Nephron progenitor cell (in vitro differentiated cells): ENCODE results near the gene URB1.
A peak's percentile ranks its signal among the peaks of the same experiment; 100 is the strongest.
"Not testable (repeated sequence)": the region's sequence is repeated elsewhere in the genome, so short reads cannot be mapped to it uniquely, and the experiment has no call there.

ENCODE experiments used
- DNase-seq: peaks from one replicate; pipeline ENCODE4 v3.0.0; 2021
- H3K27ac Mint-ChIP-seq: 2 replicates; pipeline ENCODE4 v1.8.0; 2021; ENCODE audit warnings: mild to moderate bottlenecking, moderate library complexity, mixed read lengths
- H3K27me3 Mint-ChIP-seq: 2 replicates; pipeline ENCODE4 v1.8.0; 2021; ENCODE audit warnings: mild to moderate bottlenecking, low read depth, mixed read lengths; ENCODE audit not compliant: poor library complexity
- H3K36me3 Mint-ChIP-seq: 2 replicates; pipeline ENCODE4 v1.8.0; 2021; ENCODE audit warnings: low read depth, mixed read lengths
- H3K4me1 Mint-ChIP-seq: 2 replicates; pipeline ENCODE4 v1.8.0; 2021; ENCODE audit warnings: mixed read lengths
- H3K4me3 Mint-ChIP-seq: 2 replicates; pipeline ENCODE4 v1.8.0; 2021; ENCODE audit warnings: mild to moderate bottlenecking, moderate library complexity, mixed read lengths
- H3K9me3 Mint-ChIP-seq: 2 replicates; pipeline ENCODE4 v1.8.0; 2021; ENCODE audit warnings: mild to moderate bottlenecking, moderate library complexity, mixed read lengths
- TF ChIP-seq, protein P1 (sequence below): fragments of 200-600 bp; sonication (generic); IDR thresholded peaks from 2 replicates; pipeline ENCODE4 v1.5.0; 2021; ENCODE audit warnings: antibody characterized with exemption

Gene URB1

DNA sequence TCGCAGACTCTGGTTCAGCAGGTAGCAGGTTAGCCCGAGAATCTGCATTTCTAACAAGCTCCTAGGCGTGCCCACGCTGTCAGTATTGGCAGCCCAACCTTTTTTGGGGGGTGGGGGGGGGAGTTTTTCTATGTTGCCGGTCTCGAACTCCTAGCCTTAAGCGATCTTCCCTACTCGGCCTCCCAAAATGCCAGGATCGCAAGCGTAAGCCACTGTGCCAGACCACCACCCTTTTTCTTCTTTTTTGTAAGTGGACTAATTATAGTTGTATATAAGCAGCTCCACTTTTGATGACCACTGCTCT lies 113.5 kb downstream of the URB1 start:
- Mint-ChIP-seq H3K36me3 (peaks cover 31% of the 10 kb centered on the region), H3K9me3 (no peaks in the 10 kb centered on the region), H3K27ac (peak overlapping the region; percentile 100), H3K27me3 (peaks cover 7% of the 10 kb centered on the region), H3K4me1 (peaks cover 35% of the 10 kb centered on the region), H3K4me3 (peak overlapping the region; percentile 100)
- no peak for DNase-seq
- TF ChIP-seq, protein P1, sequence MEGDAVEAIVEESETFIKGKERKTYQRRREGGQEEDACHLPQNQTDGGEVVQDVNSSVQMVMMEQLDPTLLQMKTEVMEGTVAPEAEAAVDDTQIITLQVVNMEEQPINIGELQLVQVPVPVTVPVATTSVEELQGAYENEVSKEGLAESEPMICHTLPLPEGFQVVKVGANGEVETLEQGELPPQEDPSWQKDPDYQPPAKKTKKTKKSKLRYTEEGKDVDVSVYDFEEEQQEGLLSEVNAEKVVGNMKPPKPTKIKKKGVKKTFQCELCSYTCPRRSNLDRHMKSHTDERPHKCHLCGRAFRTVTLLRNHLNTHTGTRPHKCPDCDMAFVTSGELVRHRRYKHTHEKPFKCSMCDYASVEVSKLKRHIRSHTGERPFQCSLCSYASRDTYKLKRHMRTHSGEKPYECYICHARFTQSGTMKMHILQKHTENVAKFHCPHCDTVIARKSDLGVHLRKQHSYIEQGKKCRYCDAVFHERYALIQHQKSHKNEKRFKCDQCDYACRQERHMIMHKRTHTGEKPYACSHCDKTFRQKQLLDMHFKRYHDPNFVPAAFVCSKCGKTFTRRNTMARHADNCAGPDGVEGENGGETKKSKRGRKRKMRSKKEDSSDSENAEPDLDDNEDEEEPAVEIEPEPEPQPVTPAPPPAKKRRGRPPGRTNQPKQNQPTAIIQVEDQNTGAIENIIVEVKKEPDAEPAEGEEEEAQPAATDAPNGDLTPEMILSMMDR: no peak

DNA sequence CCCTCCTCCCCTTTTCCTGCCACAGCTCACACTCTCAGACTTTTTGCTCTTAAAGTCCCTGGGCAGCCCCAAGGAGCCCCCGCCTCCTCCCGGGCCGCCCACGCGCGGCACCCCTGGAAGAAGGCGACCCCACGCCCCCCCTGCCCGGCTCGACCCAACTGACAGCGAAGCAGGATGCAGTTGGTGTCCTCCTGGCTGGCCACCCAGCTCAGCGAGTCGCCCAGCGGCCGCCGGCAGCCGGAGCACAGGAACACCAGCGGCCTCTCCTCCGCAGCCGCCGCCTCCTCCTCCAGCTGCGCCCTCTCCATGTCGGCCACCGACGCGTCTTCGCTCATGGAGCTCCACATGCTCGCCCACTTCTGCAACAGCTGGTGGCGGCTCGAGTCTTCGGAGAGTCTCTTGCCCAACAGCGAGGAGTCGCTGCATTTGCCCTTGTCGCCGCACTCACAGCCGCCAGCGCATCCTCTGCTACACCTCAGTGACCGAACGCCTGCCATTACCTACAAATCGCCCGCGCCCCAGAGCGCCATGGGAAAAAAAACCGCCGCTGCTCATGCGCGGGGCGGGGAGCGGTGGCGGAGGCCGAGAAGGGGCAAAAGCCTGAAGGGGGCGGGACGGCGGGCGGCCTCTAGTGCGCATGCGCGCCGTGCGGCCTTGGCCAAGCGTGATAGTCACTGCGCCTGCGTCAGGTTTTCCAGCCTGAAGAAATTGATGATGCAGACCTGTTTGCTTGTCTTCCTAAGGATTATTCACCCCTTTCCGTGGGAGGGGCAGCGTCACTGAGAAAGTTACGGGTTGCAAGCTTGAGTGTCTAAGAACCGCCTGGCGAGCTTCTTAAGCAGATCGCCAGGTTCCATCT lies 114.1 kb downstream of the URB1 start, which contains the start of gene MIS18A:
MIS18A (minus strand) TSS at position 532 of the 859 bp plus-strand sequence; CDS start at position 497, 35 bp downstream.
- Mint-ChIP-seq H3K27me3 (peaks cover 7% of the 10 kb centered on the region), H3K4me1 (peaks cover 35% of the 10 kb centered on the region), H3K36me3 (peaks cover 26% of the 10 kb centered on the region), H3K9me3 (no peaks in the 10 kb centered on the region), H3K4me3 (peak within 1 kb of the TSS; percentile 100), H3K27ac (peak within 1 kb of the TSS; percentile 100)
- TF ChIP-seq, protein P1: no peak
- peak; percentile 99 for DNase-seq

DNA sequence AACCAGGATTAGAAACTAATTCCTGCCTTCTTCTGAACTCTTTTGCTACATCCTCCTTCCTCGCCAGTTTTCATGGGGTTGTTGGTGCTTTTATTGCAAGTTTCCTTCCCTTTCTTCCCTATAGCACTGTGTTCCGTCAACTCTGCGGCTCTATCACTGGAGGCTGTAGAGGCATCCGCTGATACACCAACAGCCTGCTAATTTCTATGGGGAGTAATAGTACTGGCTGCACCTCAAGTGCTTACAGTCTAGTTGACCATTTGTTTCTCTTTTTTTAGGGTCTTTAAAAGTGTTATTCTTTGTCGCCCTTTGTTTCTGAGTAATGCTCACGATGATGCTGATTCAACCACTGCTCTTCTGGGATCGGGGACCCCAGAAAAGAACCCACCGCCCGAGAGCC lies 114.7 kb downstream of the URB1 start:
- no peak for DNase-seq
- H3K27ac Mint-ChIP-seq: peak overlapping the region; percentile 81
- H3K9me3 Mint-ChIP-seq: no peaks in the 10 kb centered on the region
- H3K4me3 Mint-ChIP-seq: peak overlapping the region; percentile 100
- peaks cover 35% of the 10 kb centered on the region for H3K4me1 Mint-ChIP-seq
- peaks cover 7% of the 10 kb centered on the region for H3K27me3 Mint-ChIP-seq
- peaks cover 25% of the 10 kb centered on the region for H3K36me3 Mint-ChIP-seq
- TF ChIP-seq, protein P1: no peak

DNA sequence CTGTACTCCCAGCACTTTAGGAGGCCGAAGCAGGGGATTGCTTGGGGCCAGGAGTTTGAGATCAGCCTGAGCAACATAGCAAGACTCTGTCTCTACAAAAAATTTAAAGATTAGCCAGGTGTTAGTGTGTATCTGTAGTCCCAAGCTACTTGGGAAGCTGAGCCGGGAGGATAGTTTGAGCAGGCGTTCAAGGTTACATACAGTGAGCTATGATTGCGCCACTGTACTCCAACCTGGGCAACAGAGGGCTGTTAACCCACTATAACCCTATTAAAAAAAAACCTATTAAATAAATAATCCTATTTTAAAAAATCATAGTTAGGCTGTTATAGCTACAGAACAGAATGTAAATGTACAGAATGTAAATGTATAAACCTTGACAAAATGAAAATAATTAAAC lies 116.1 kb downstream of the URB1 start:
- Mint-ChIP-seq H3K27me3 (peaks cover 7% of the 10 kb centered on the region), H3K27ac (no peak overlapping the region), H3K4me1 (peaks cover 35% of the 10 kb centered on the region), H3K36me3 (peaks cover 29% of the 10 kb centered on the region), H3K4me3 (peak overlapping the region; percentile 70), H3K9me3 (no peaks in the 10 kb centered on the region)
- TF ChIP-seq, protein P1: no peak
- no peak for DNase-seq

DNA sequence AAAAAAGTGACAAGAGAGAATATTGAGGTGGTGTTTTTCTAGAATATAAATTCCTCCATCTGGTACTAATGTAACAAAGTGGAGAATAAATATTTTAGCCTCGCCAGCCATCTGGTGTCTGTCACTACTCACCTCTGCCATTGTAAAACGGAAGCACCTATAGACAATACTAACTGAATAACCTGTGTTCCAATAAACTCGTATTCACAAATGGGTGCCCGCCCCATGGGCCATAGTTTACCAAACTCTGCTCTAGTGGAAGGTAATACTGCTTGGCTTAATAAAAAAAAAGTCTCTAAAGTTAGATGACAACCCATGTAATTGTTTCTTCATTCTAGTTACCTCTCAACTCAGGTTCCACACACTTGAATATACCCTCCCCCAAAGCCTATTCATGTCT lies 122.1 kb downstream of the URB1 start:
- TF ChIP-seq, protein P1: no peak
- DNase-seq: no peak
- no peak overlapping the region for H3K27ac Mint-ChIP-seq
- H3K9me3 Mint-ChIP-seq: no peaks in the 10 kb centered on the region
- H3K4me3 Mint-ChIP-seq: no peak overlapping the region
- peaks cover 60% of the 10 kb centered on the region for H3K36me3 Mint-ChIP-seq
- no peaks in the 10 kb centered on the region for H3K4me1 Mint-ChIP-seq
- no peaks in the 10 kb centered on the region for H3K27me3 Mint-ChIP-seq

DNA sequence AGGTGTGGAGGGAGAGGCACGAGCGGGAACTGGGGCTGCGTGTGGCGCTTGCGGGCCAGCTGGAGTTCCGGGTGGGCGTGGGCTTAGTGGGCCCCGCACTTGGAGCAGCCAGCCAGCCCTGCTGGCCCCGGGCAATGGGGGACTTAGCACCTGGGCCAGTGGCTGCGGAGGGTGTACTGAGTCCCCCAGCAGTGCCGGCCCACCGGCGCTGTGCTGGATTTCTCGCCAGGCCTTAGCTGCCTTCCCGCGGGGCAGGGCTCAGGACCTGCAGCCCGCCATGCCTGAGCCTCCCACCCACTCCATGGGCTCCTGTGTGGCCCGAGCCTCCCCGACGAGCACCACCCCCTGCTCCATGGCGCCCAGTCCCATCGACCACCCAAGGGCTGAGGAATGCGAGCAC lies 127.5 kb downstream of the URB1 start:
- H3K27me3 Mint-ChIP-seq, H3K4me1 Mint-ChIP-seq, H3K4me3 Mint-ChIP-seq, H3K27ac Mint-ChIP-seq, H3K9me3 Mint-ChIP-seq, DNase-seq: not testable (repeated sequence)
- H3K36me3 Mint-ChIP-seq: peaks cover 36% of the 10 kb centered on the region
